Astrocyte (in vitro differentiated cells and primary cell): Measurements from ENCODE around the gene OSM. TPM values are rescaled to one million over a fixed set of nuclear protein-coding genes. Genes with fewer than 3 reads are reported as not detected.
A peak's percentile ranks its signal among the peaks of the same experiment; 100 is the strongest.

ENCODE experiments used
- DNase-seq: peaks from one replicate; pipeline ENCODE4 v3.0.0-alpha.2; 2010; ENCODE audit warnings: low read depth
- FAIRE-seq: peaks from 2 replicates; lab custom pipeline; 2011; peaks lifted over from hg19 to GRCh38; lab: Jason Lieb, UNC
- H2AFZ ChIP-seq: 2 replicates; pipeline ENCODE4 v1.6.0; 2012; ENCODE audit warnings: low read depth, low read length, inconsistent platforms
- H3K27ac ChIP-seq: 2 replicates; pipeline ENCODE4 v1.5.1; 2011; ENCODE audit warnings: low read depth, low read length, inconsistent platforms
- H3K27me3 ChIP-seq: 2 replicates; pipeline ENCODE4 v1.6.0; 2011; ENCODE audit warnings: low read length, inconsistent platforms; ENCODE audit not compliant: insufficient read depth
- H3K36me3 ChIP-seq: 2 replicates; pipeline ENCODE4 v1.5.1; 2011; ENCODE audit warnings: low read length, inconsistent platforms; ENCODE audit not compliant: insufficient read depth
- H3K4me1 ChIP-seq: 2 replicates; pipeline ENCODE4 v1.5.1; 2011; ENCODE audit warnings: low read length, inconsistent platforms; ENCODE audit not compliant: insufficient read depth
- H3K4me2 ChIP-seq: 2 replicates; pipeline ENCODE4 v1.6.0; 2012; ENCODE audit warnings: low read length, inconsistent platforms
- H3K4me3 ChIP-seq: 2 replicates; pipeline ENCODE4 v1.5.1; 2011; ENCODE audit warnings: low read depth, mild to moderate bottlenecking, low read length, inconsistent platforms; ENCODE audit not compliant: insufficient read depth
- H3K79me2 ChIP-seq: 2 replicates; pipeline ENCODE4 v1.6.0; 2012; ENCODE audit warnings: mild to moderate bottlenecking, low read length, inconsistent platforms; ENCODE audit not compliant: insufficient read depth
- H3K9ac ChIP-seq: 2 replicates; pipeline ENCODE4 v1.6.0; 2012; ENCODE audit warnings: mild to moderate bottlenecking, low read length, inconsistent platforms
- H3K9me3 ChIP-seq: 2 replicates; pipeline ENCODE4 v1.5.1; 2012; ENCODE audit warnings: low read depth, mild to moderate bottlenecking, low read length, inconsistent platforms; ENCODE audit not compliant: insufficient read depth
- H4K20me1 ChIP-seq: 2 replicates; pipeline ENCODE4 v1.6.0; 2012; ENCODE audit warnings: low read length, inconsistent platforms; ENCODE audit not compliant: insufficient read depth
- H3K27ac Mint-ChIP-seq: one replicate; pipeline ENCODE4 v1.8.0; 2021; ENCODE audit warnings: mild to moderate bottlenecking, mixed read lengths; ENCODE audit not compliant: unreplicated experiment
- H3K27me3 Mint-ChIP-seq: one replicate; pipeline ENCODE4 v1.8.0; 2021; ENCODE audit warnings: low read depth, mixed read lengths; ENCODE audit not compliant: unreplicated experiment
- H3K36me3 Mint-ChIP-seq: one replicate; pipeline ENCODE4 v1.8.0; 2021; ENCODE audit warnings: low read depth, mixed read lengths; ENCODE audit not compliant: unreplicated experiment
- H3K4me1 Mint-ChIP-seq: one replicate; pipeline ENCODE4 v1.8.0; 2021; ENCODE audit warnings: low read depth, mixed read lengths; ENCODE audit not compliant: unreplicated experiment
- H3K4me3 Mint-ChIP-seq: one replicate; pipeline ENCODE4 v1.8.0; 2021; ENCODE audit warnings: mild to moderate bottlenecking, moderate library complexity, mixed read lengths; ENCODE audit not compliant: unreplicated experiment
- H3K9me3 Mint-ChIP-seq: one replicate; pipeline ENCODE4 v1.8.0; 2021; ENCODE audit warnings: mild to moderate bottlenecking, mixed read lengths; ENCODE audit not compliant: unreplicated experiment
- EZH2 ChIP-seq: IDR thresholded peaks from 2 replicates; pipeline ENCODE4 v1.6.1; 2012; ENCODE audit warnings: mild to moderate bottlenecking, low read length, inconsistent platforms; ENCODE audit not compliant: insufficient read depth
- total RNA-seq: library from RNA; stranded (reverse); gene quantifications from 2 replicates; pipeline ENCODE4 v1.2.1, GENCODE V29; 2021
- TF ChIP-seq, protein P1 (sequence below): IDR thresholded peaks from 2 replicates; pipeline ENCODE4 v1.5.1; 2011; ENCODE audit warnings: low read depth, mild to moderate bottlenecking, inconsistent platforms, low read length, moderate library complexity; ENCODE audit not compliant: insufficient read depth

The OSM gene
- total RNA-seq, 1 donor from 2014 or later = not detected

DNA sequence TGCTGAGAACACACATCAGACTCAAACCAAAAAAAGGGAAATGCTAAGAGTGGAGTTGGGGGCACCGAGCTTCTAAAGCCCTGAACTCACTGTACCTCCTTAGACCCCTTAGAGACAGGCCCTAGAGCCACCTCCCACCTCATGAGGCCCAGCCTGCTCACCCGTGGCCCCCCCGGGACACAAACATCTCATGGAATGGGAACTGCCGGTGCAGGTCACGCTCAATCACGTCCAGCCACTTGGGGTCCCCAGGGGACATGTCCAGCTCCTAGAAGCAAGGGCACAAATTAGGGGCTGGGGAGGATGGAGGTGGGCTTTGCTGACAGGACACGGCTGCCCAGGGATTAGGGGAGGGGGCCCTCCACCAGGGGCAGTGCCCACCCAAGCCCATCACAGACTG lies 28.9 kb upstream of the OSM start:
- H3K4me3 Mint-ChIP-seq = no peak overlapping the region
- Histone ChIP-seq H3K36me3 (peaks cover 25% of the 10 kb centered on the region), H2AFZ (no peak overlapping the region), H3K9ac (no peak overlapping the region), H3K4me1 (peaks cover 11% of the 10 kb centered on the region), H3K9me3 (no peaks in the 10 kb centered on the region), H3K27ac (no peak overlapping the region), H4K20me1 (peaks cover 66% of the 10 kb centered on the region), H3K4me2 (no peak overlapping the region), H3K4me3 (no peak overlapping the region), H3K27me3 (no peaks in the 10 kb centered on the region), H3K79me2 (no peaks in the 10 kb centered on the region)
- peaks cover 35% of the 10 kb centered on the region for H3K36me3 Mint-ChIP-seq
- FAIRE-seq = no peak
- no peaks in the 10 kb centered on the region for H3K4me1 Mint-ChIP-seq
- no peaks in the 10 kb centered on the region for H3K9me3 Mint-ChIP-seq
- no peak for DNase-seq
- TF ChIP-seq EZH2 = no peak
- H3K27ac Mint-ChIP-seq = peak overlapping the region; percentile 18
- no peaks in the 10 kb centered on the region for H3K27me3 Mint-ChIP-seq

DNA sequence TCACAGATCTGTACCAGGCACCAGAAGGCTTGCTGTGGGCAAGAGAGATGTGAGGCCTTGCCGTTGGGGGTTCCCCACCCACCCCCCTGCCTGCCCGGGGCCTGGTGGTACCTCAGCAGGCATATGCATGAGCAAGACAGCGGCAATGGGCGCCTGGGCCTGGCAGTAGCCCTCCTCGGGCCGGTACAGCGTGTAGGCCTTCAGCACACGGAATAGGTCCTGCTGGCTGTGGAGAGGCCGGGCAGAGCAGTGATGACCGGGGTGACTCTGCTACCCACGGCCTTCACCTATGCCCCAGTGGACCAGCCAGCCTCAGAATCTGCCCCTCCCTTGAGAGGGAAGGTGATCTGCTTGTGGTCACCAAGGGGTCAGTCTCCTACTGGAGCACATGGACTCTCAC lies 28.2 kb upstream of the OSM start:
- Histone ChIP-seq H3K4me2 (no peak overlapping the region), H3K9me3 (no peaks in the 10 kb centered on the region), H3K4me3 (no peak overlapping the region), H4K20me1 (peaks cover 66% of the 10 kb centered on the region), H3K79me2 (no peaks in the 10 kb centered on the region), H3K36me3 (peaks cover 25% of the 10 kb centered on the region), H3K27me3 (no peaks in the 10 kb centered on the region), H2AFZ (no peak overlapping the region), H3K27ac (no peak overlapping the region), H3K9ac (no peak overlapping the region), H3K4me1 (peaks cover 18% of the 10 kb centered on the region)
- Mint-ChIP-seq H3K4me1 (no peaks in the 10 kb centered on the region), H3K36me3 (peaks cover 35% of the 10 kb centered on the region), H3K27me3 (no peaks in the 10 kb centered on the region), H3K27ac (no peak overlapping the region), H3K4me3 (no peak overlapping the region), H3K9me3 (no peaks in the 10 kb centered on the region)
- TF ChIP-seq, protein P1, sequence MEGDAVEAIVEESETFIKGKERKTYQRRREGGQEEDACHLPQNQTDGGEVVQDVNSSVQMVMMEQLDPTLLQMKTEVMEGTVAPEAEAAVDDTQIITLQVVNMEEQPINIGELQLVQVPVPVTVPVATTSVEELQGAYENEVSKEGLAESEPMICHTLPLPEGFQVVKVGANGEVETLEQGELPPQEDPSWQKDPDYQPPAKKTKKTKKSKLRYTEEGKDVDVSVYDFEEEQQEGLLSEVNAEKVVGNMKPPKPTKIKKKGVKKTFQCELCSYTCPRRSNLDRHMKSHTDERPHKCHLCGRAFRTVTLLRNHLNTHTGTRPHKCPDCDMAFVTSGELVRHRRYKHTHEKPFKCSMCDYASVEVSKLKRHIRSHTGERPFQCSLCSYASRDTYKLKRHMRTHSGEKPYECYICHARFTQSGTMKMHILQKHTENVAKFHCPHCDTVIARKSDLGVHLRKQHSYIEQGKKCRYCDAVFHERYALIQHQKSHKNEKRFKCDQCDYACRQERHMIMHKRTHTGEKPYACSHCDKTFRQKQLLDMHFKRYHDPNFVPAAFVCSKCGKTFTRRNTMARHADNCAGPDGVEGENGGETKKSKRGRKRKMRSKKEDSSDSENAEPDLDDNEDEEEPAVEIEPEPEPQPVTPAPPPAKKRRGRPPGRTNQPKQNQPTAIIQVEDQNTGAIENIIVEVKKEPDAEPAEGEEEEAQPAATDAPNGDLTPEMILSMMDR = no peak
- no peak for TF ChIP-seq EZH2
- FAIRE-seq (no peak), DNase-seq (no peak)

DNA sequence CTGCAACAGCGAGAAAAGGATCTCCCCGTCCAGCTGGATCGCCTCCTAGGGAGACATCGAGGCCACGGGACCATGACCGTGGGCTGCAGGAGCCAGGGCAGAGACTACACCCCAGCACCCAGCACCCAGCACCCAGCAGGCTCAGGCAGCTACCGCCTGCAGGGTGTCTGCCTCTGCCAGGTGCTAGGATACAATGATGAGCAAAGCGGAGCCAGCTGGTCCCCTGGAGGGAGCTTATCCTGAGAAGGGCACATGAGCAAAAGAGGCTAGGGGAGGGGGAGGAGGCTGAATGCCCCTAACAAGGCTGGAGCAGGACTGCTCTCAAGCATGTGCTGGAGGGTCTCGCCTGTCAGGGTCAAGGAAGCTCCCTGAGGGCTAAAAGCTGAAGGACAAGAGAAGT lies 27.4 kb upstream of the OSM start:
- DNase-seq (no peak), FAIRE-seq (no peak)
- Histone ChIP-seq H3K4me3 (no peak overlapping the region), H3K4me2 (no peak overlapping the region), H3K27me3 (no peaks in the 10 kb centered on the region), H3K4me1 (peaks cover 19% of the 10 kb centered on the region), H3K9me3 (no peaks in the 10 kb centered on the region), H3K79me2 (no peaks in the 10 kb centered on the region), H3K9ac (no peak overlapping the region), H3K36me3 (peaks cover 24% of the 10 kb centered on the region), H3K27ac (no peak overlapping the region), H2AFZ (no peak overlapping the region), H4K20me1 (peaks cover 58% of the 10 kb centered on the region)
- Mint-ChIP-seq H3K4me1 (no peaks in the 10 kb centered on the region), H3K27ac (no peak overlapping the region), H3K9me3 (no peaks in the 10 kb centered on the region), H3K4me3 (peak overlapping the region; percentile 47), H3K36me3 (peaks cover 34% of the 10 kb centered on the region), H3K27me3 (no peaks in the 10 kb centered on the region)
- TF ChIP-seq, protein P1 = no peak
- TF ChIP-seq EZH2 = no peak
